HepG2 (cell line): Measurements from ENCODE around the gene CLEC6A. TPM values are rescaled to one million over a fixed set of nuclear protein-coding genes. Genes with fewer than 3 reads are reported as not detected.

Experiments used
- ATAC-seq: fragments of 200-7000 bp; cut with Tn5 transposase; 3 replicates; pipeline ENCODE4 v1.9.1; 2020; ENCODE audit warnings: mild to moderate bottlenecking, moderate library complexity
- BruUV-seq: library from RNA; stranded (reverse); fragments of 400-500 nt; replicated peaks from 2 replicates; lab custom pipeline; 2021; lab: Mats Ljungman, UMichigan
- CTCF ChIA-PET: fragments of 300-600 bp; formaldehyde crosslinking; extraction: SDS; loops from one replicate; lab custom pipeline; 2021; ENCODE audit warnings: low total read pairs, inconsistent platforms, low intra/inter-chr PET ratio; lab: Yijun Ruan, JAX
- POLR2A ChIA-PET: fragments of 350-600 bp; sonication (Branson Sonifier 250); formaldehyde crosslinking; loops from one replicate; lab custom pipeline; 2020; ENCODE audit warnings: antibody characterized with exemption, inconsistent platforms; lab: Yijun Ruan, JAX
- DNase-seq: peaks from one replicate; pipeline ENCODE4 v3.0.0-alpha.2; 2015; ENCODE audit warnings: low spot score
- FAIRE-seq: peaks from 3 replicates; lab custom pipeline; 2011; peaks lifted over from hg19 to GRCh38; lab: Jason Lieb, UNC
- H2AFZ ChIP-seq: one replicate; pipeline ENCODE4 v1.6.1; 2011; ENCODE audit warnings: low read length, inconsistent platforms
- H3K27ac ChIP-seq: fragments of 300-600 bp; 3 replicates; pipeline ENCODE4 v1.8.0; 2011; ENCODE audit warnings: mixed run types, mild to moderate bottlenecking, mixed read lengths, low read length, inconsistent platforms; ENCODE audit not compliant: insufficient read depth; ENCODE audit errors: extremely low read length
- H3K27me3 ChIP-seq, 2 experiments: fragments of 200-600 bp in 1 of 2; 2 replicates in 1 of 2; 3 replicates in 1 of 2; pipeline versions ENCODE4 v1.6.0 to v1.8.0; 2011; ENCODE audit warnings: low read length in 2 of 2, mild to moderate bottlenecking in 2 of 2, moderate library complexity in 2 of 2, inconsistent platforms in 1 of 2; ENCODE audit not compliant: insufficient read depth in 2 of 2, control insufficient read depth in 1 of 2
- H3K36me3 ChIP-seq, 2 experiments: fragments of 200-600 bp in 1 of 2; replicated peaks in 1 of 2; 2 replicates in 1 of 2; 3 replicates in 1 of 2; pipeline versions ENCODE4 v1.5.1 to v1.8.0; 2011; ENCODE audit warnings: low read length in 2 of 2, inconsistent platforms in 1 of 2; ENCODE audit not compliant: insufficient read depth in 2 of 2, control insufficient read depth in 1 of 2
- H3K4me1 ChIP-seq: 2 replicates; pipeline ENCODE4 v1.5.1; 2012; ENCODE audit warnings: low read length, inconsistent platforms; ENCODE audit not compliant: insufficient read depth
- H3K4me2 ChIP-seq: 2 replicates; pipeline ENCODE4 v1.6.0; 2011; ENCODE audit warnings: low read depth, low read length, inconsistent platforms
- H3K4me3 ChIP-seq, 3 experiments: fragments of 200-600 bp in 1 of 3; sonication (generic), shearing (Covaris generic) in 1 of 3; replicated peaks in 1 of 3; 2 replicates each; pipeline ENCODE4 v1.5.1; 2011 to 2016; ENCODE audit warnings: low read length in 3 of 3, inconsistent platforms in 2 of 3, low read depth in 2 of 3, mild to moderate bottlenecking in 2 of 3, control low read depth in 1 of 3, mixed read lengths in 1 of 3; ENCODE audit not compliant: insufficient read depth in 1 of 3
- H3K79me2 ChIP-seq: one replicate; pipeline ENCODE4 v1.6.1; 2011; ENCODE audit warnings: low read length, inconsistent platforms; ENCODE audit not compliant: insufficient read depth
- H3K9ac ChIP-seq: 2 replicates; pipeline ENCODE4 v1.6.0; 2011; ENCODE audit warnings: mild to moderate bottlenecking, low read depth, low read length, inconsistent platforms; ENCODE audit not compliant: insufficient read depth
- H3K9me3 ChIP-seq: 2 replicates; pipeline ENCODE4 v1.5.1; 2012; ENCODE audit warnings: mild to moderate bottlenecking, low read length
- H4K20me1 ChIP-seq: 2 replicates; pipeline ENCODE4 v1.6.0; 2011; ENCODE audit warnings: inconsistent platforms, mild to moderate bottlenecking, low read length, moderate library complexity; ENCODE audit not compliant: insufficient read depth
- ARHGAP35 ChIP-seq: sonication (generic); formaldehyde crosslinking; IDR thresholded peaks from 2 replicates; pipeline ENCODE4 v1.9.0; 2022; ENCODE audit warnings: mild to moderate bottlenecking, inconsistent platforms, moderate library complexity, missing genetic modification reagents, borderline replicate concordance
- DMAP1 ChIP-seq: IDR thresholded peaks from 2 replicates; pipeline ENCODE4 v1.6.1; 2016
- ETV6 ChIP-seq: sonication (generic); formaldehyde crosslinking; conservative IDR thresholded peaks from 2 replicates; pipeline ENCODE4 v1.4.0; 2020; ENCODE audit warnings: missing genetic modification reagents
- HNRNPL ChIP-seq: fragments of 200-400 bp; formaldehyde crosslinking; IDR thresholded peaks from 2 replicates; pipeline ENCODE4 v1.6.1; 2017; ENCODE audit warnings: mild to moderate bottlenecking, low read depth, low read length
- KAT7 ChIP-seq: IDR thresholded peaks from 2 replicates; pipeline ENCODE4 v1.6.1; 2018; ENCODE audit warnings: borderline replicate concordance, missing compliant biosample characterization
- KDM2A ChIP-seq: sonication (generic); formaldehyde crosslinking; IDR thresholded peaks from 2 replicates; pipeline ENCODE4 v1.4.0; 2020; ENCODE audit warnings: low read depth, missing genetic modification reagents, borderline replicate concordance
- MEF2D ChIP-seq: sonication (generic); formaldehyde crosslinking; IDR thresholded peaks from 2 replicates; pipeline ENCODE4 v1.5.1; 2020; ENCODE audit warnings: mild to moderate bottlenecking, missing genetic modification reagents
- MTA3 ChIP-seq: sonication (generic); formaldehyde crosslinking; IDR thresholded peaks from 2 replicates; pipeline ENCODE4 v1.4.0; 2020; ENCODE audit warnings: missing genetic modification reagents
- TRIM24 ChIP-seq: sonication (generic); formaldehyde crosslinking; IDR thresholded peaks from 2 replicates; pipeline ENCODE4 v1.8.0; 2022; ENCODE audit warnings: mild to moderate bottlenecking, missing genetic modification reagents
- ZNF615 ChIP-seq: sonication (generic); formaldehyde crosslinking; IDR thresholded peaks from 2 replicates; pipeline ENCODE4 v1.5.0; 2020; ENCODE audit warnings: mild to moderate bottlenecking, missing genetic modification reagents, borderline replicate concordance
- ZZZ3 ChIP-seq: sonication (generic); formaldehyde crosslinking; IDR thresholded peaks from 2 replicates; pipeline ENCODE4 v1.4.0; 2020; ENCODE audit warnings: missing genetic modification reagents, mild to moderate bottlenecking, borderline replicate concordance
- WGBS: methylation state at CpG from one replicate; pipeline ENCODE4 v1.1.6; 2017; ENCODE audit warnings: low lambda C conversion rate; 5-methylcytosine and 5-hydroxymethylcytosine counted together
- in situ Hi-C: cut with HindIII; loops from 2 replicates; pipeline ENCODE4 v1.10.0; 2017; ENCODE audit warnings: low pct_unique_long_range_greater_than_20kb; ENCODE audit not compliant: extremely low pct_ligation_motif_present
- intact Hi-C: fragments of 100-400 bp; cut with micrococcal nuclease; formaldehyde crosslinking; loops from one replicate; pipeline ENCODE4 v1.10.0; 2022; ENCODE audit not compliant: unreplicated experiment
- polyA plus RNA-seq, 8 experiments: library from polyadenylated mRNA; depleted of rRNA in 3 of 8; stranded (reverse) in 7 of 8; unstranded in 1 of 8; fragments of >200 nt; fragmentation: Illumina TruSeq in 4 of 8; extraction: Trizol in 4 of 8; gene quantifications; 2 replicates each; pipeline versions ENCODE4 v1.2.1 to v1.2.3, GENCODE V29; 2011 to 2016; ENCODE audit warnings: low read depth in 4 of 8, missing spikeins in 1 of 8, mixed read lengths in 1 of 8; ENCODE audit not compliant: insufficient read depth in 1 of 8
- total RNA-seq, 5 experiments: library from RNA; depleted of rRNA; stranded (reverse); fragments of >200 nt; fragmentation: Illumina TruSeq; extraction: Trizol; gene quantifications; 2 replicates each; pipeline ENCODE4 v1.2.3, GENCODE V29; 2016; ENCODE audit warnings: low read depth in 1 of 5
- TF ChIP-seq, protein P1 (sequence below): sonication (generic); formaldehyde crosslinking; IDR thresholded peaks from 2 replicates; pipeline ENCODE4 v1.8.0; 2022; ENCODE audit warnings: missing genetic modification reagents, mild to moderate bottlenecking, borderline replicate concordance
- TF ChIP-seq, protein P2 (sequence below): sonication (generic); formaldehyde crosslinking; IDR thresholded peaks from 2 replicates; pipeline ENCODE4 v1.8.1; 2023; ENCODE audit warnings: missing genetic modification reagents, inconsistent platforms, borderline replicate concordance
- TF ChIP-seq, protein P3 (sequence below): sonication (generic); formaldehyde crosslinking; IDR thresholded peaks from 2 replicates; pipeline ENCODE4 v1.5.1; 2020; ENCODE audit warnings: mild to moderate bottlenecking, missing genetic modification reagents, moderate library complexity
- TF ChIP-seq, protein P4 (sequence below): IDR thresholded peaks from 2 replicates; pipeline ENCODE4 v1.6.1; 2016; ENCODE audit warnings: mild to moderate bottlenecking
- TF ChIP-seq, protein P5 (sequence below): sonication (generic); formaldehyde crosslinking; IDR thresholded peaks from 2 replicates; pipeline ENCODE4 v1.8.0; 2022; ENCODE audit warnings: mild to moderate bottlenecking, missing genetic modification reagents, moderate library complexity
- TF ChIP-seq, protein P6 (sequence below): IDR thresholded peaks from 2 replicates; pipeline ENCODE4 v1.6.1; 2012; ENCODE audit warnings: inconsistent platforms

The CLEC6A gene
- total and polyA plus RNA-seq, 2 of the 13 experiments (the other 11 are each of a cell fraction or from before 2014, with no cell fraction given), result not detected

DNA sequence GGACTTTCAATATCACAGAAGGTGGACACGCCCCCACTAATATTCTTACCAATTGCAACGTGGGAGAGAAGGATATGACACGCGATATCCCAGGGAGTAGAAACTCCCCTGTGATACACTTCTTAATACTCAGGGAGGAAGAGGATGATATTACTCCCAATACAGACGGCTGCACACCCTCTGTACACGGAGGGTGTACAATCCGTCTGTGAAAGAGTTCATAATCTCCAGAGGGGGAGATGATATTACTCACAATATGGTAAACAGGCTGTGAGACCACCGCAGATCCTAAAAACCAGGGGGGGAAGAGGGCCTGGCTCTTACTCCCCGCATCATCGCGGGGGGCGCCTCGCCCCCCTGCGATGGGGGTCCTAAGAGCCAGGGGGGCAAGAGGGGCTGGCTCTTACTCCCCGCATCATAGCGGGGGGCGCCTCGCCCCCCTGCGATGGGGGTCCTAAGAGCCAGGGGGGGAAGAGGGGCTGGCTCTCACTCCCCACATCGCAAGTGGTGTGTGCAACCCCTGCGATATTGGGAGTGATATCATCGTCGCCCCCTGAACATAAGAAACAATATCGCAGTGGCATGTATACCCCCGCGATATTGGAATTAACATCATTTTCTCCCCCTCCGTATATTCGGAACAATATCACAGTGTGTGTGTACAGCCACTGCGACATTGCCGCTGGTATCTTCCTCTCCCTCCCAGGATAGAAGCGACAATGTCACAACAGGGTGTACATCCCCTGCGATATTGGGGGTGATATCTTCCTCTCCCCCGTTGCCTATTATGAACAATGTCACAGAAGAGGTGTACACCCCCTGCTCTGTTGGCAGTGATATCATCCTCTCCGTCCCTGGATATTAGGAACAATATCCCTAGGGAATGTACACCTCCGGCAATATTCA lies 8.9 kb upstream of the CLEC6A start:
- Histone ChIP-seq H3K4me2 (no peak overlapping the region), H2AFZ (no peak overlapping the region), H3K4me3 (no peak overlapping the region), H3K79me2 (no peaks in the 10 kb centered on the region), H4K20me1 (no peaks in the 10 kb centered on the region), H3K9me3 (no peaks in the 10 kb centered on the region), H3K27me3 (peaks cover 0 to 4% of the 10 kb centered on the region in 2 experiments; a peak in 1 of 5 replicates), H3K36me3 (no peaks in the 10 kb centered on the region), H3K27ac (no peak overlapping the region), H3K4me1 (no peaks in the 10 kb centered on the region)
- POLR2A ChIA-PET, result no interaction called here
- BruUV-seq, result no TSS peak
- no peak for FAIRE-seq
- in situ Hi-C loops (no loop called here), intact Hi-C loops (no loop called here)
- DNase-seq, result no peak
- WGBS, result 59% methylated on average over 32 of the region's 35 CpGs
- no peak for ATAC-seq
- CTCF ChIA-PET, result no interaction called here
- TF ChIP-seq, protein P1, sequence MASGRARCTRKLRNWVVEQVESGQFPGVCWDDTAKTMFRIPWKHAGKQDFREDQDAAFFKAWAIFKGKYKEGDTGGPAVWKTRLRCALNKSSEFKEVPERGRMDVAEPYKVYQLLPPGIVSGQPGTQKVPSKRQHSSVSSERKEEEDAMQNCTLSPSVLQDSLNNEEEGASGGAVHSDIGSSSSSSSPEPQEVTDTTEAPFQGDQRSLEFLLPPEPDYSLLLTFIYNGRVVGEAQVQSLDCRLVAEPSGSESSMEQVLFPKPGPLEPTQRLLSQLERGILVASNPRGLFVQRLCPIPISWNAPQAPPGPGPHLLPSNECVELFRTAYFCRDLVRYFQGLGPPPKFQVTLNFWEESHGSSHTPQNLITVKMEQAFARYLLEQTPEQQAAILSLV (CRISPR knock-in tag), result no peak
- no peak for TF ChIP-seq MTA3
- TF ChIP-seq, protein P2, sequence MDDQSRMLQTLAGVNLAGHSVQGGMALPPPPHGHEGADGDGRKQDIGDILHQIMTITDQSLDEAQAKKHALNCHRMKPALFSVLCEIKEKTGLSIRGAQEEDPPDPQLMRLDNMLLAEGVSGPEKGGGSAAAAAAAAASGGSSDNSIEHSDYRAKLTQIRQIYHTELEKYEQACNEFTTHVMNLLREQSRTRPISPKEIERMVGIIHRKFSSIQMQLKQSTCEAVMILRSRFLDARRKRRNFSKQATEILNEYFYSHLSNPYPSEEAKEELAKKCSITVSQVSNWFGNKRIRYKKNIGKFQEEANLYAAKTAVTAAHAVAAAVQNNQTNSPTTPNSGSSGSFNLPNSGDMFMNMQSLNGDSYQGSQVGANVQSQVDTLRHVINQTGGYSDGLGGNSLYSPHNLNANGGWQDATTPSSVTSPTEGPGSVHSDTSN (CRISPR knock-in tag), result no peak
- TF ChIP-seq, protein P3, sequence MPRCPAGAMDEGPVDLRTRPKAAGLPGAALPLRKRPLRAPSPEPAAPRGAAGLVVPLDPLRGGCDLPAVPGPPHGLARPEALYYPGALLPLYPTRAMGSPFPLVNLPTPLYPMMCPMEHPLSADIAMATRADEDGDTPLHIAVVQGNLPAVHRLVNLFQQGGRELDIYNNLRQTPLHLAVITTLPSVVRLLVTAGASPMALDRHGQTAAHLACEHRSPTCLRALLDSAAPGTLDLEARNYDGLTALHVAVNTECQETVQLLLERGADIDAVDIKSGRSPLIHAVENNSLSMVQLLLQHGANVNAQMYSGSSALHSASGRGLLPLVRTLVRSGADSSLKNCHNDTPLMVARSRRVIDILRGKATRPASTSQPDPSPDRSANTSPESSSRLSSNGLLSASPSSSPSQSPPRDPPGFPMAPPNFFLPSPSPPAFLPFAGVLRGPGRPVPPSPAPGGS, result no peak
- TF ChIP-seq KDM2A, result no peak
- no peak for TF ChIP-seq TRIM24 (CRISPR knock-in tag)
- TF ChIP-seq ZZZ3 (CRISPR knock-in tag), result no peak
- TF ChIP-seq, protein P4, sequence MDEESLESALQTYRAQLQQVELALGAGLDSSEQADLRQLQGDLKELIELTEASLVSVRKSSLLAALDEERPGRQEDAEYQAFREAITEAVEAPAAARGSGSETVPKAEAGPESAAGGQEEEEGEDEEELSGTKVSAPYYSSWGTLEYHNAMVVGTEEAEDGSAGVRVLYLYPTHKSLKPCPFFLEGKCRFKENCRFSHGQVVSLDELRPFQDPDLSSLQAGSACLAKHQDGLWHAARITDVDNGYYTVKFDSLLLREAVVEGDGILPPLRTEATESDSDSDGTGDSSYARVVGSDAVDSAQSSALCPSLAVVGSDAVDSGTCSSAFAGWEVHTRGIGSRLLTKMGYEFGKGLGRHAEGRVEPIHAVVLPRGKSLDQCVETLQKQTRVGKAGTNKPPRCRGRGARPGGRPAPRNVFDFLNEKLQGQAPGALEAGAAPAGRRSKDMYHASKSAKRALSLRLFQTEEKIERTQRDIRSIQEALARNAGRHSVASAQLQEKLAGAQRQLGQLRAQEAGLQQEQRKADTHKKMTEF (CRISPR knock-in tag), result no peak
- TF ChIP-seq DMAP1 (CRISPR knock-in tag), result no peak
- no peak for TF ChIP-seq KAT7
- no peak for TF ChIP-seq ZNF615 (CRISPR knock-in tag)
- no peak for TF ChIP-seq ETV6
- TF ChIP-seq, protein P5, sequence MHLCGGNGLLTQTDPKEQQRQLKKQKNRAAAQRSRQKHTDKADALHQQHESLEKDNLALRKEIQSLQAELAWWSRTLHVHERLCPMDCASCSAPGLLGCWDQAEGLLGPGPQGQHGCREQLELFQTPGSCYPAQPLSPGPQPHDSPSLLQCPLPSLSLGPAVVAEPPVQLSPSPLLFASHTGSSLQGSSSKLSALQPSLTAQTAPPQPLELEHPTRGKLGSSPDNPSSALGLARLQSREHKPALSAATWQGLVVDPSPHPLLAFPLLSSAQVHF, result no peak
- no peak for TF ChIP-seq MEF2D (CRISPR knock-in tag)
- no peak for TF ChIP-seq HNRNPL
- no peak for TF ChIP-seq ARHGAP35 (CRISPR knock-in tag)
- TF ChIP-seq, protein P6, sequence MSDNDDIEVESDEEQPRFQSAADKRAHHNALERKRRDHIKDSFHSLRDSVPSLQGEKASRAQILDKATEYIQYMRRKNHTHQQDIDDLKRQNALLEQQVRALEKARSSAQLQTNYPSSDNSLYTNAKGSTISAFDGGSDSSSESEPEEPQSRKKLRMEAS, result no peak
- TF ChIP-seq, all 625 proteins: peak for 0
- H3K9ac ChIP-seq, result no peak overlapping the region
